ENCODE results near the gene ANP32B. TPM values are rescaled to one million over a fixed set of nuclear protein-coding genes. Genes with fewer than 3 reads are reported as not detected.

Gene ANP32B
- polyA plus RNA-seq, 1 of the 3 experiments (the other 2 are of a cell fraction), result 28.4 TPM

DNA sequence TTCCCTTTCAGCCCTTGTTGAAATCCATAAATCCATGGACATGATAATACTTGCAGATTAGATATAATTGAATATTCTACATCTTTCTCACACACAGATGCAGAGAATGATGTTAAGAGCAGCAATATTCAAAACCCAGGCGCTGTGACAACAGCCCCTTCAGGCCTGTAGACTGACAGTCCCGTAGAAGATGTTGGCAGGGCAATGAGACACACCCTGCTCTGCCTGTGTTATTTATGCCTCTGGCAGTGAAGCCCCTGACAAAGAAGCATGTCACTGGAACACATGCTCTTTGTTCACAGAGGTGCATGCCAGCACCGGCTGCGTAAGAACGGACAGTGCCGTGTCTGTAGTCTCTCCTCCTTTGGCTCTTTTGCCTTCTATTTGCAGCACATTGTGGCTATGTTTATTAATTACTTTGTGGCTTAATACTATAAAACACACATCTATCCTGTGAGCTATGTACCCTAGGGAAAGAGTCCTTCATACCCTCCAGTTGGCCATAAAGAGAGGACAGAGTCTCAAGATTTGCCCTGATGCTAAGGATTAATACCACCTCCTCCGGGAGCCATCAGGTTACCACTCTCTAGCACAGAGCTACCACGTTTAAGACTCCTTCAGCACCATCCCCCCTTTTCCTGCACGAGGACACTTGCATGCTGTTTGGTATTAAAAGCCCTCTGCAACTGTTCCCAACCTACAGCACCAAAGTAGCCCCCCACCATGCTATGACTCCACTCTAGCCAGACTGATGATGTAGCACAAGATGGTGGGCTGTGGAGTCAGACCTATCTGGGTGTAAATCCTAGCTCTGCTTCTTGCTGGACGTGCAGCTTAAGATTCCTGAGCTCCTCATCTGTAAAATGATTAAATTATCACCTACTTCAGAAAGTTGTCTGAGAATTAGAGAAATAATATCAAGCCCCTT, 2.0 kb upstream of the ANP32B start (continued):
- TF ChIP-seq NFIC (IDR thresholded peaks at IDR 0.05; ENCODE audit: borderline replicate concordance), result no peak
- TF ChIP-seq ZBTB33 (IDR thresholded peaks at IDR 0.05; ENCODE audit: borderline replicate concordance, low read depth), result no peak
- TF ChIP-seq, protein P1, sequence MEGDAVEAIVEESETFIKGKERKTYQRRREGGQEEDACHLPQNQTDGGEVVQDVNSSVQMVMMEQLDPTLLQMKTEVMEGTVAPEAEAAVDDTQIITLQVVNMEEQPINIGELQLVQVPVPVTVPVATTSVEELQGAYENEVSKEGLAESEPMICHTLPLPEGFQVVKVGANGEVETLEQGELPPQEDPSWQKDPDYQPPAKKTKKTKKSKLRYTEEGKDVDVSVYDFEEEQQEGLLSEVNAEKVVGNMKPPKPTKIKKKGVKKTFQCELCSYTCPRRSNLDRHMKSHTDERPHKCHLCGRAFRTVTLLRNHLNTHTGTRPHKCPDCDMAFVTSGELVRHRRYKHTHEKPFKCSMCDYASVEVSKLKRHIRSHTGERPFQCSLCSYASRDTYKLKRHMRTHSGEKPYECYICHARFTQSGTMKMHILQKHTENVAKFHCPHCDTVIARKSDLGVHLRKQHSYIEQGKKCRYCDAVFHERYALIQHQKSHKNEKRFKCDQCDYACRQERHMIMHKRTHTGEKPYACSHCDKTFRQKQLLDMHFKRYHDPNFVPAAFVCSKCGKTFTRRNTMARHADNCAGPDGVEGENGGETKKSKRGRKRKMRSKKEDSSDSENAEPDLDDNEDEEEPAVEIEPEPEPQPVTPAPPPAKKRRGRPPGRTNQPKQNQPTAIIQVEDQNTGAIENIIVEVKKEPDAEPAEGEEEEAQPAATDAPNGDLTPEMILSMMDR (IDR thresholded peaks at IDR 0.05), result no peak
- no peak for TF ChIP-seq RXRA (IDR thresholded peaks at IDR 0.05; ENCODE audit: borderline replicate concordance, low read depth)
- peak; percentile 89 for TF ChIP-seq MXI1 (IDR thresholded peaks at IDR 0.05; ENCODE audit: low read depth, low read length)
- TF ChIP-seq, protein P2, sequence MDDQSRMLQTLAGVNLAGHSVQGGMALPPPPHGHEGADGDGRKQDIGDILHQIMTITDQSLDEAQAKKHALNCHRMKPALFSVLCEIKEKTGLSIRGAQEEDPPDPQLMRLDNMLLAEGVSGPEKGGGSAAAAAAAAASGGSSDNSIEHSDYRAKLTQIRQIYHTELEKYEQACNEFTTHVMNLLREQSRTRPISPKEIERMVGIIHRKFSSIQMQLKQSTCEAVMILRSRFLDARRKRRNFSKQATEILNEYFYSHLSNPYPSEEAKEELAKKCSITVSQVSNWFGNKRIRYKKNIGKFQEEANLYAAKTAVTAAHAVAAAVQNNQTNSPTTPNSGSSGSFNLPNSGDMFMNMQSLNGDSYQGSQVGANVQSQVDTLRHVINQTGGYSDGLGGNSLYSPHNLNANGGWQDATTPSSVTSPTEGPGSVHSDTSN (IDR thresholded peaks at IDR 0.05), result no peak
- TF ChIP-seq JUND (IDR thresholded peaks at IDR 0.05), result no peak
- no peak for TF ChIP-seq EZH2phosphoT487 (IDR thresholded peaks at IDR 0.05; ENCODE audit: borderline replicate concordance, low read depth)
- TF ChIP-seq RFX5 (IDR thresholded peaks at IDR 0.05; ENCODE audit: low read length), result no peak
- TF ChIP-seq FOXJ3 (CRISPR knock-in tag; IDR thresholded peaks at IDR 0.05), result peak; percentile 89

DNA sequence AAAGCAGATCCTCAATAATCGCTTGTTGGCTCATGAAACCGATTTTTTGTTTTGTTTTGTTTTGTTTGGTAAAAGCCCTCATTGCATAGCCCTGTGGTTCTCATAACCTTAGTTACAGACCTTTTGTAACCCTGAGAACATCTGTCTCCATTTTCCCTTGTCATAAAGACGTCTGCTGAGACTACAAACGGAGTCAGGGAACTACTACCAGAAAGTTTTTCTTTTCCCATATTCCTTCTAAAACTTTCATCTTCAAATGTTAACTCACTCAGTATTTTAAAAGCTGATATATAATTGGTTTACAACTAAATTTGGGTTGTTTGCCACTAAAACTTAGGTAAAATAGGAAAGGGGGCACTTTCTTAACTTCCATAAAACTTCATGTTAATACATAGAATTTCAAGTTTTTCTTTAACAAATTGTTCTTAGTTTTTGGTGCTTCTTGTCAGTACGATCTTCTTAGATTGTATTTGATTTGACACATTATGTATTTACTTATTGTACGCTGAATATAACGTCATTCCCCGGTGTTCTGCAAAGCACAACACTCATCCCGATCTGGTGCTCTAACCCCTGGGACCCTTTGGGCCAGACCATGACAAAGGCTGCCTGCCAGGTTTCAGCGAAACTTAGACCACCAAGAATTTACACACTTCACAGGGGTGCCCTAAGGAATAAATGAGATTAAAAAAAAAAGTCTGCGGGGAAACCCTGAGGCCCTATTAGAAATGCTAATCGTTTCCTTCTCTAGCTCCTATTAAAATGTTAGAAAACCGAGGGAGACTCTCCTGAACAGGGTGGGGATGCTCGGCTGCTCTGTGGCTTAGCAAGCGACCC, 1.1 kb upstream of the ANP32B start:
- Histone ChIP-seq H2AFZ (ENCODE audit: low read depth) (peak overlapping the region; percentile 96), H3K79me2 (ENCODE audit: insufficient read depth) (peaks cover 36% of the 10 kb centered on the region), H3K9me2 (no peaks in the 10 kb centered on the region), H3F3A (replicated peaks; ENCODE audit: insufficient read depth) (peaks cover 4% of the 10 kb centered on the region), H3K36me3 (replicated peaks in 1 of 2; ENCODE audit: control insufficient read depth in 1 of 2, insufficient read depth in 2 of 2, low read length in 1 of 2) (no peaks in the 10 kb centered on the region), H3K27me3 (ENCODE audit: insufficient read depth) (no peaks in the 10 kb centered on the region), H3K4me3 (ENCODE audit: low read depth in 2 of 2, low read length in 1 of 2) (peak overlapping the region; percentile 91 to 98), H3K9me3 (no peaks in the 10 kb centered on the region), H3K9ac (peak overlapping the region; percentile 82), H4K20me1 (ENCODE audit: insufficient read depth) (peaks cover 14% of the 10 kb centered on the region), H3K27ac (ENCODE audit: low read depth in 2 of 2, low read length in 1 of 2) (peak overlapping the region; percentile 47 to 80; a peak in 3 of 4 replicates), H3K4me2 (peak overlapping the region; percentile 87), H3K4me1 (ENCODE audit: control insufficient read depth in 1 of 2, insufficient read depth in 2 of 2, low read depth in 1 of 2, low read length in 1 of 2) (peaks cover 4 to 30% of the 10 kb centered on the region in 2 experiments; a peak in 2 of 4 replicates)
- ChIA-PET POLR2A (interaction anchor here (1.1 to 2.6 kb wide), 3 partner anchors 39 to 60 kb away, joined by 4 to 16 read pairs (median 5); partner anchors contain the start of gene TRMO), CTCF (interaction anchor here (0.7 to 9.2 kb wide), 17 partner anchors 10 to 281 kb away, joined by 3 to 90 read pairs (median 4); partner anchors contain the start of gene TRMO)
- WGBS (ENCODE audit: low lambda C conversion rate), result 63% methylated on average over 14 of the region's 15 CpGs
- TF ChIP-seq EP300 (IDR thresholded peaks at IDR 0.05; ENCODE audit: borderline replicate concordance in 1 of 2, low read depth in 1 of 2, low read length in 1 of 2) (no peak), JUND (IDR thresholded peaks at IDR 0.05) (no peak), IRF3 (IDR thresholded peaks at IDR 0.05; ENCODE audit: low read depth, low read length) (no peak)
- DNase-seq, result no peak

Measured in SK-N-SH (cell line).